ENCODE measurements around the gene CYP4Z1. TPM values are rescaled to one million over a fixed set of nuclear protein-coding genes. Genes with fewer than 3 reads are reported as not detected.
A peak's percentile ranks its signal among the peaks of the same experiment; 100 is the strongest.
"Not testable (repeated sequence)": the region's sequence is repeated elsewhere in the genome, so short reads cannot be mapped to it uniquely, and the experiment has no call there.

CYP4Z1 gene
- total RNA-seq, 1 donor from 2014 or later: 2.1 TPM

GRCh38 chr1:47031059-47031458 lies 36.0 kb upstream of the CYP4Z1 start:
- H3K4me1 ChIP-seq: peaks cover 15% of the 10 kb centered on the region
- TF ChIP-seq, protein P1, sequence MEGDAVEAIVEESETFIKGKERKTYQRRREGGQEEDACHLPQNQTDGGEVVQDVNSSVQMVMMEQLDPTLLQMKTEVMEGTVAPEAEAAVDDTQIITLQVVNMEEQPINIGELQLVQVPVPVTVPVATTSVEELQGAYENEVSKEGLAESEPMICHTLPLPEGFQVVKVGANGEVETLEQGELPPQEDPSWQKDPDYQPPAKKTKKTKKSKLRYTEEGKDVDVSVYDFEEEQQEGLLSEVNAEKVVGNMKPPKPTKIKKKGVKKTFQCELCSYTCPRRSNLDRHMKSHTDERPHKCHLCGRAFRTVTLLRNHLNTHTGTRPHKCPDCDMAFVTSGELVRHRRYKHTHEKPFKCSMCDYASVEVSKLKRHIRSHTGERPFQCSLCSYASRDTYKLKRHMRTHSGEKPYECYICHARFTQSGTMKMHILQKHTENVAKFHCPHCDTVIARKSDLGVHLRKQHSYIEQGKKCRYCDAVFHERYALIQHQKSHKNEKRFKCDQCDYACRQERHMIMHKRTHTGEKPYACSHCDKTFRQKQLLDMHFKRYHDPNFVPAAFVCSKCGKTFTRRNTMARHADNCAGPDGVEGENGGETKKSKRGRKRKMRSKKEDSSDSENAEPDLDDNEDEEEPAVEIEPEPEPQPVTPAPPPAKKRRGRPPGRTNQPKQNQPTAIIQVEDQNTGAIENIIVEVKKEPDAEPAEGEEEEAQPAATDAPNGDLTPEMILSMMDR (IDR thresholded peaks at IDR 0.05): no peak
- H3K27me3 ChIP-seq: no peaks in the 10 kb centered on the region
- peak; percentile 87 for ATAC-seq
- DNase-seq: no peak
- no peaks in the 10 kb centered on the region for H3K9me3 ChIP-seq
- peak overlapping the region; percentile 21 for H3K27ac ChIP-seq
- no peaks in the 10 kb centered on the region for H3K36me3 ChIP-seq
- intact Hi-C loops (cut with DNase I): no loop called here
- H3K4me3 ChIP-seq: no peak overlapping the region

GRCh38 chr1:47031585-47031984 lies 35.4 kb upstream of the CYP4Z1 start:
- ATAC-seq: no peak
- no peaks in the 10 kb centered on the region for H3K36me3 ChIP-seq
- H3K4me1 ChIP-seq: peaks cover 15% of the 10 kb centered on the region
- H3K27me3 ChIP-seq: no peaks in the 10 kb centered on the region
- no peaks in the 10 kb centered on the region for H3K9me3 ChIP-seq
- H3K27ac ChIP-seq: peak overlapping the region; percentile 21
- no peak overlapping the region for H3K4me3 ChIP-seq
- intact Hi-C loops (cut with DNase I): no loop called here
- TF ChIP-seq, protein P1 (IDR thresholded peaks at IDR 0.05): no peak
- DNase-seq: no peak

DNA sequence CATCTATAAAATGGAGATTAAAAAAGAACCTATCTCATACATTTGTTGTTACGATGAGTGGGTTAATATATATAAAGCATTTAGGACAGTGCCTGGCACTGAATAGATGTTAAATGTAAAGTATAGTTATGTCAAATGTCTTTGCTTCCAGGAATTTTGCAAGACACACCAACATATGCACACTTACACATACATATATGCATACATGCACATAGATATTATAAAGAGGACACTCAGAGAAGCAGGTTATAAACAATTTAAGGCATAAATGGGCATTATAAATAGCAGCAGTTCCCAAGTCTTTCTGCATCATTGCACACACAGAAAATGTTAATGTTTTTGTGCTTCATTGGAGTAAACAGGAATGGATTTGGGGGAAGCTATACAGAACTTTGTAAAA lies 30.3 kb upstream of the CYP4Z1 start:
- TF ChIP-seq, protein P1 (IDR thresholded peaks at IDR 0.05): no peak
- intact Hi-C loops (cut with DNase I): no loop called here
- ATAC-seq: no peak

GRCh38 chr1:47059376-47059775 lies 7.7 kb upstream of the CYP4Z1 start:
- no peak for ATAC-seq

More for the DNA sequence above, 30.3 kb upstream of the CYP4Z1 start:
- H3K9me3 ChIP-seq: no peaks in the 10 kb centered on the region
- H3K4me3 ChIP-seq: no peak overlapping the region
- H3K27ac ChIP-seq: no peak overlapping the region
- H3K27me3 ChIP-seq: no peaks in the 10 kb centered on the region
- H3K36me3 ChIP-seq: no peaks in the 10 kb centered on the region
- no peak for DNase-seq
- H3K4me1 ChIP-seq: peaks cover under 1% of the 10 kb centered on the region

GRCh38 chr1:47069080-47069479 lies 2.0 kb downstream of the CYP4Z1 start:
- ATAC-seq: peak; percentile 29

More at GRCh38 chr1:47059376-47059775, 7.7 kb upstream of the CYP4Z1 start:
- intact Hi-C loops (cut with DNase I): no loop called here
- H3K27ac ChIP-seq: no peak overlapping the region
- TF ChIP-seq, protein P1 (IDR thresholded peaks at IDR 0.05): no peak
- no peaks in the 10 kb centered on the region for H3K36me3 ChIP-seq
- H3K27me3 ChIP-seq: no peaks in the 10 kb centered on the region
- no peaks in the 10 kb centered on the region for H3K9me3 ChIP-seq
- H3K4me3 ChIP-seq: no peak overlapping the region
- no peaks in the 10 kb centered on the region for H3K4me1 ChIP-seq
- DNase-seq: no peak

GRCh38 chr1:47069509-47069908 lies 2.5 kb downstream of the CYP4Z1 start:
- H3K9me3 ChIP-seq; DNase-seq; H3K27me3 ChIP-seq; H3K4me3 ChIP-seq; ATAC-seq; H3K4me1 ChIP-seq; intact Hi-C loops (cut with DNase I); H3K27ac ChIP-seq; H3K36me3 ChIP-seq: not testable (repeated sequence)

More at GRCh38 chr1:47069080-47069479, 2.0 kb downstream of the CYP4Z1 start:
- H3K4me3 ChIP-seq; intact Hi-C loops (cut with DNase I); H3K9me3 ChIP-seq; H3K27me3 ChIP-seq; H3K36me3 ChIP-seq; H3K4me1 ChIP-seq; H3K27ac ChIP-seq; DNase-seq: not testable (repeated sequence)

DNA sequence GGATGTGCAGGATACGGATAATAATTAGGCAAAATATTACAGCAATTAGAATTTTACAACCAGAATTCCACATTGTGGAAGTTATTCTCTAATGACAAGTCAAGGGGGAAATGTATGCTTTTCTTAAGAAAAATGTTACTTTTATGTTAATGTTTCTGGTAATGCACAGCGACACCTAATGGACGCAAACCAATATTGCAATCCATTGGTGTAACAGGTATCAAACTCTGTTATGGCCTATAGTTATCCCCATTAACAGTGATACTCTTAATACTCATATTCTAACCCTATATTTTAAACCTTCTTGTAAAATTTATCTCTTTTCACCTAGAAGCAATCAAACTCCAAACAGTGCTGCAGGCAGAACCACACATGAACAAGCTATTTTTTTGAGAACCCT lies 22.3 kb downstream of the CYP4Z1 start:
- DNase-seq; H3K27ac ChIP-seq; H3K36me3 ChIP-seq; intact Hi-C loops (cut with DNase I); H3K4me3 ChIP-seq; H3K4me1 ChIP-seq; H3K27me3 ChIP-seq; H3K9me3 ChIP-seq: not testable (repeated sequence)
- TF ChIP-seq, protein P1 (IDR thresholded peaks at IDR 0.05): peak; percentile 56
- peak; percentile 67 for ATAC-seq

All from upper lobe of right lung (tissue), 1 donor.